Adipocyte (in vitro differentiated cells): ENCODE data around the gene PRSS27.

ENCODE experiments used
- DNase-seq: peaks from one replicate; pipeline ENCODE4 v3.0.0-alpha.2; 2015; ENCODE audit warnings: low read depth
- H3K27me3 ChIP-seq: replicated peaks from 2 replicates; pipeline ENCODE4 v1.7.0; 2013; ENCODE audit warnings: mild to moderate bottlenecking, low read length, moderate library complexity; ENCODE audit not compliant: control insufficient read depth, insufficient read depth
- H3K36me3 ChIP-seq: 2 replicates; pipeline ENCODE4 v1.7.0; 2013; ENCODE audit warnings: low read length, mild to moderate bottlenecking, moderate library complexity; ENCODE audit not compliant: control insufficient read depth, insufficient read depth, severe bottlenecking
- H3K4me1 ChIP-seq: 2 replicates; pipeline ENCODE4 v1.7.0; 2013; ENCODE audit warnings: mild to moderate bottlenecking, low read length, moderate library complexity; ENCODE audit not compliant: control insufficient read depth, insufficient read depth
- H3K4me3 ChIP-seq: 2 replicates; pipeline ENCODE4 v1.7.0; 2013; ENCODE audit warnings: mild to moderate bottlenecking, low read length, moderate library complexity
- H3K9ac ChIP-seq: 2 replicates; pipeline ENCODE4 v1.7.0; 2013; ENCODE audit warnings: mild to moderate bottlenecking, low read length, moderate library complexity
- H3K9me3 ChIP-seq: 2 replicates; pipeline ENCODE4 v1.7.0; 2013; ENCODE audit warnings: mild to moderate bottlenecking, low read length, moderate library complexity; ENCODE audit not compliant: control insufficient read depth

The PRSS27 gene

GRCh38 chr16:2739625-2740430 is 19.8 kb upstream of the PRSS27 start:
- no peaks in the 10 kb centered on the region for H3K4me1 ChIP-seq
- H3K27me3 ChIP-seq, result peaks cover 5% of the 10 kb centered on the region
- DNase-seq, result no peak
- H3K4me3 ChIP-seq, result no peak overlapping the region
- no peak overlapping the region for H3K9ac ChIP-seq
- H3K36me3 ChIP-seq, result no peaks in the 10 kb centered on the region
- H3K9me3 ChIP-seq, result no peaks in the 10 kb centered on the region

GRCh38 chr16:2738615-2739014 is 18.6 kb upstream of the PRSS27 start:
- no peaks in the 10 kb centered on the region for H3K36me3 ChIP-seq
- H3K9me3 ChIP-seq, result no peaks in the 10 kb centered on the region
- DNase-seq, result no peak
- H3K4me3 ChIP-seq, result no peak overlapping the region
- no peaks in the 10 kb centered on the region for H3K4me1 ChIP-seq
- peaks cover 5% of the 10 kb centered on the region for H3K27me3 ChIP-seq
- no peak overlapping the region for H3K9ac ChIP-seq

GRCh38 chr16:2737895-2738418 is 17.9 kb upstream of the PRSS27 start:
- Histone ChIP-seq H3K27me3 (peaks cover 5% of the 10 kb centered on the region), H3K36me3 (no peaks in the 10 kb centered on the region), H3K4me3 (no peak overlapping the region), H3K4me1 (no peaks in the 10 kb centered on the region), H3K9ac (no peak overlapping the region), H3K9me3 (no peaks in the 10 kb centered on the region)
- no peak for DNase-seq

GRCh38 chr16:2737238-2737605 is 17.2 kb upstream of the PRSS27 start:
- no peak overlapping the region for H3K4me3 ChIP-seq
- no peak overlapping the region for H3K9ac ChIP-seq
- peaks cover 5% of the 10 kb centered on the region for H3K27me3 ChIP-seq
- no peaks in the 10 kb centered on the region for H3K36me3 ChIP-seq
- H3K4me1 ChIP-seq, result no peaks in the 10 kb centered on the region
- DNase-seq, result no peak
- H3K9me3 ChIP-seq, result no peaks in the 10 kb centered on the region

- no peak for DNase-seq
- Histone ChIP-seq H3K4me1 (no peaks in the 10 kb centered on the region), H3K4me3 (no peak overlapping the region), H3K9ac (no peak overlapping the region), H3K36me3 (no peaks in the 10 kb centered on the region), H3K27me3 (peaks cover 5% of the 10 kb centered on the region), H3K9me3 (no peaks in the 10 kb centered on the region)
These were observed 16.6 kb upstream of the PRSS27 start for GRCh38 chr16:2736476-2737237.

GRCh38 chr16:2734844-2735515 is 15.0 kb upstream of the PRSS27 start:
- Histone ChIP-seq H3K9ac (no peak overlapping the region), H3K9me3 (no peaks in the 10 kb centered on the region), H3K4me3 (no peak overlapping the region), H3K27me3 (peaks cover 5% of the 10 kb centered on the region), H3K36me3 (no peaks in the 10 kb centered on the region), H3K4me1 (no peaks in the 10 kb centered on the region)
- no peak for DNase-seq

GRCh38 chr16:2728034-2728433 is 8.0 kb upstream of the PRSS27 start:
- no peaks in the 10 kb centered on the region for H3K9me3 ChIP-seq
- no peaks in the 10 kb centered on the region for H3K4me1 ChIP-seq
- DNase-seq, result no peak
- no peaks in the 10 kb centered on the region for H3K27me3 ChIP-seq
- no peaks in the 10 kb centered on the region for H3K36me3 ChIP-seq
- no peak overlapping the region for H3K4me3 ChIP-seq
- no peak overlapping the region for H3K9ac ChIP-seq

- H3K36me3 ChIP-seq, result no peaks in the 10 kb centered on the region
- H3K27me3 ChIP-seq, result no peaks in the 10 kb centered on the region
- no peaks in the 10 kb centered on the region for H3K9me3 ChIP-seq
- no peak overlapping the region for H3K9ac ChIP-seq
- H3K4me3 ChIP-seq, result no peak overlapping the region
- DNase-seq, result no peak
- no peaks in the 10 kb centered on the region for H3K4me1 ChIP-seq
These were observed 6.9 kb upstream of the PRSS27 start for GRCh38 chr16:2726923-2727322.

GRCh38 chr16:2724816-2725348 is 4.9 kb upstream of the PRSS27 start:
- Histone ChIP-seq H3K9me3 (no peaks in the 10 kb centered on the region), H3K27me3 (no peaks in the 10 kb centered on the region), H3K9ac (no peak overlapping the region), H3K4me3 (no peak overlapping the region), H3K36me3 (no peaks in the 10 kb centered on the region), H3K4me1 (peaks cover 1% of the 10 kb centered on the region)
- no peak for DNase-seq

GRCh38 chr16:2724088-2724676 is 4.2 kb upstream of the PRSS27 start:
- Histone ChIP-seq H3K9ac (no peak overlapping the region), H3K36me3 (no peaks in the 10 kb centered on the region), H3K9me3 (no peaks in the 10 kb centered on the region), H3K4me1 (peaks cover 5% of the 10 kb centered on the region), H3K4me3 (no peak overlapping the region), H3K27me3 (no peaks in the 10 kb centered on the region)
- no peak for DNase-seq
